Measurements from ENCODE around the gene NRCAM. TPM values are rescaled to one million over a fixed set of nuclear protein-coding genes. Genes with fewer than 3 reads are reported as not detected.

NRCAM gene
- total and polyA plus RNA-seq, 2 of the 8 experiments (the other 6 are each of a cell fraction or from before 2014, with no cell fraction given), result 2.7 to 3.8 TPM

DNA sequence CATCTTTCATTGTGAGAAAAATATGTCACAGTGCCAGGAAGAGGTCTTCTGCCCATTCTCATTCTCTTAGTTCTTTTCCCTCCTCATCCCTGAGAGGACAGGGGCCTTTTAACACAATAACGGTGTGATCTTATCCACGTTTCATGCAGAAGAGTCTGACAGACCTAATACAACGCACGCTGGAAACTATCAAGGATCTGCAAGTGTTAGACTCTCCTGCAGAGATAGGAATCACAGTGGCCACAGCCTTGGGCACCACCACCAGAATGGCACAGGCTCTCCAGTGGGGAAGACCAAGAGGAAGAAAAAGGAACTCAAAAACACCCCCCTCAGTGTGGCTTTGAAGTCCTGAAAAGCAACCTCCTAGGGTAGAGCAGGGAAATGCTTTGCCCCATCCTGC is 253.5 kb downstream of the NRCAM start (continued):
- TF ChIP-seq RNF2 (IDR thresholded peaks at IDR 0.05; ENCODE audit: borderline replicate concordance, low read depth, low read length, missing control alignments, poor library complexity, severe bottlenecking) (no peak), SAP30 (IDR thresholded peaks at IDR 0.05; ENCODE audit: insufficient read depth, insufficient replicate concordance, low read length) (no peak), FOSL1 (IDR thresholded peaks at IDR 0.05; ENCODE audit: insufficient read depth, low read depth, low read length) (no peak)
- TF ChIP-seq, protein P1, sequence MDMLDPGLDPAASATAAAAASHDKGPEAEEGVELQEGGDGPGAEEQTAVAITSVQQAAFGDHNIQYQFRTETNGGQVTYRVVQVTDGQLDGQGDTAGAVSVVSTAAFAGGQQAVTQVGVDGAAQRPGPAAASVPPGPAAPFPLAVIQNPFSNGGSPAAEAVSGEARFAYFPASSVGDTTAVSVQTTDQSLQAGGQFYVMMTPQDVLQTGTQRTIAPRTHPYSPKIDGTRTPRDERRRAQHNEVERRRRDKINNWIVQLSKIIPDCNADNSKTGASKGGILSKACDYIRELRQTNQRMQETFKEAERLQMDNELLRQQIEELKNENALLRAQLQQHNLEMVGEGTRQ (IDR thresholded peaks at IDR 0.05; ENCODE audit: low read length), result no peak

Data from H1 (cell line).